Panc1 (cell line): ENCODE results near the gene ZBTB7B. TPM values are rescaled to one million over a fixed set of nuclear protein-coding genes. Genes with fewer than 3 reads are reported as not detected.

Experiments
- ATAC-seq: fragments of 200-7000 bp; cut with Tn5 transposase; 2 replicates; pipeline ENCODE4 v1.9.1; 2020; ENCODE audit warnings: mild to moderate bottlenecking, moderate library complexity
- BruUV-seq: library from RNA; stranded (reverse); fragments of 400-500 nt; replicated peaks from 2 replicates; lab custom pipeline; 2021; lab: Mats Ljungman, UMichigan
- CTCF ChIA-PET: fragments of 300-600 bp; sonication (Branson Sonifier 250); formaldehyde crosslinking; loops from one replicate; lab custom pipeline; 2022; ENCODE audit warnings: antibody characterized with exemption; lab: Charles Lee
- POLR2A ChIA-PET: fragments of 300-600 bp; sonication (Branson Sonifier 250); formaldehyde crosslinking; loops from one replicate; lab custom pipeline; 2022; ENCODE audit warnings: antibody characterized with exemption; lab: Charles Lee
- DNase-seq: peaks from one replicate; pipeline ENCODE4 v3.0.0-alpha.2; 2010; ENCODE audit warnings: low read depth, low spot score
- H3K27ac ChIP-seq: 2 replicates; pipeline ENCODE4 v1.5.1; 2011; ENCODE audit warnings: mild to moderate bottlenecking, low read length, inconsistent platforms
- H3K27me3 ChIP-seq: fragments of 200-500 bp; sonication (Bioruptor generic); 2 replicates; pipeline ENCODE4 v1.6.0; 2014; ENCODE audit warnings: low read length, inconsistent platforms; ENCODE audit not compliant: control insufficient read depth, insufficient read depth
- H3K36me3 ChIP-seq: fragments of 200-500 bp; sonication (Bioruptor generic); 2 replicates; pipeline ENCODE4 v1.5.1; 2014; ENCODE audit warnings: inconsistent platforms, mild to moderate bottlenecking, low read length, moderate library complexity; ENCODE audit not compliant: control insufficient read depth, insufficient read depth
- H3K4me1 ChIP-seq: 2 replicates; pipeline ENCODE4 v1.5.1; 2011; ENCODE audit warnings: inconsistent platforms, mild to moderate bottlenecking, low read length, moderate library complexity; ENCODE audit not compliant: control insufficient read depth, insufficient read depth
- H3K4me3 ChIP-seq, 2 experiments: 2 replicates each; pipeline ENCODE4 v1.5.1; 2011 to 2012; ENCODE audit warnings: low read depth in 2 of 2, low read length in 2 of 2, mild to moderate bottlenecking in 2 of 2, inconsistent platforms in 1 of 2, moderate library complexity in 1 of 2
- H3K9me3 ChIP-seq: fragments of 200-500 bp; sonication (Bioruptor generic); 2 replicates; pipeline ENCODE4 v1.5.1; 2014; ENCODE audit warnings: low read depth, mild to moderate bottlenecking, inconsistent platforms, low read length, moderate library complexity; ENCODE audit not compliant: control insufficient read depth, insufficient read depth
- CTCF ChIP-seq: fragments of 450-650 bp; IDR thresholded peaks from 2 replicates; pipeline ENCODE4 v1.5.1; 2017; ENCODE audit warnings: mild to moderate bottlenecking
- POLR2AphosphoS5 ChIP-seq: IDR thresholded peaks from 2 replicates; pipeline ENCODE4 v1.6.1; 2012; ENCODE audit warnings: mild to moderate bottlenecking, low read depth, low read length, moderate library complexity
- REST ChIP-seq, 2 experiments: IDR thresholded peaks; 2 replicates each; pipeline ENCODE4 v1.6.1; 2011 to 2012; ENCODE audit warnings: low read depth in 2 of 2, control low read depth in 1 of 2, low read length in 1 of 2, mild to moderate bottlenecking in 1 of 2, moderate library complexity in 1 of 2; ENCODE audit not compliant: insufficient read depth in 1 of 2
- SIN3A ChIP-seq: IDR thresholded peaks from 2 replicates; pipeline ENCODE4 v1.6.1; 2012; ENCODE audit warnings: low read depth, mild to moderate bottlenecking, low read length, moderate library complexity, borderline replicate concordance; ENCODE audit not compliant: insufficient read depth
- TCF7L2 ChIP-seq: IDR thresholded peaks from 2 replicates; pipeline ENCODE4 v1.6.1; 2011; ENCODE audit warnings: mild to moderate bottlenecking, low read depth, low read length, inconsistent platforms
- in situ Hi-C: cut with HindIII; loops from 2 replicates; pipeline ENCODE4 v1.10.0; 2016; ENCODE audit warnings: low sequenced_read_pairs, low pct_unique_long_range_greater_than_20kb
- intact Hi-C: fragments of 100-400 bp; cut with micrococcal nuclease; formaldehyde crosslinking; loops from one replicate; pipeline ENCODE4 v1.10.0; 2022; ENCODE audit not compliant: unreplicated experiment
- total RNA-seq: library from RNA; stranded (reverse); gene quantifications from one replicate; pipeline ENCODE4 v1.2.1, GENCODE V29; 2021; ENCODE audit not compliant: unreplicated experiment

Gene ZBTB7B
- total RNA-seq, 1 experiment from 2014 or later: 55.8 TPM

DNA sequence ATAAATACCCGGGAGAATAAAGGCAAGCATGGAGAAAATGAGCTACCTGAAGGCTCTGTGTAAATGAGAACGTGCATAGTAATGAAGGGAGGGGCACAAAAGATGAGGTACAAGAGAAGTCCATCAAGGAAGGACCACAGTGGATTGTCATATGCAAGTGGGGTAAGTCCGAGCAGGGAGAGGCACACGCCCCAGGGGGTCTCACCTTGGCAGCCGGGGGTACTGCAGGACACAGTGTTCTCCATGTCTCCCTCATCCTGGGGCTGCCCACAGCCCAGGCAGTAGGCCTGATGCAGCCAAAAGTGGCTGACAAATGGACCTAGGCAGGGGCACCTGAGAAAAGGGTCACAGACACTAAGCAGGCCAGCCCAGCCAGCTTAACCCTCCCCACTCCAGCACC lies 21.0 kb downstream of the ZBTB7B start:
- Histone ChIP-seq H3K9me3 (no peaks in the 10 kb centered on the region), H3K4me3 (no peak overlapping the region), H3K27ac (no peak overlapping the region), H3K27me3 (no peaks in the 10 kb centered on the region), H3K4me1 (peaks cover 2% of the 10 kb centered on the region; the same call in 1 of the 2 replicates), H3K36me3 (no peaks in the 10 kb centered on the region)
- in situ Hi-C loops (no loop called here), intact Hi-C loops (no loop called here)
- ATAC-seq: no peak
- ChIA-PET CTCF (no interaction called here), POLR2A (no interaction called here)
- TF ChIP-seq REST (IDR thresholded peaks at IDR 0.05; ENCODE audit: insufficient read depth in 1 of 2, low read depth in 2 of 2, low read length in 1 of 2) (no peak), TCF7L2 (no peak), SIN3A (no peak), POLR2AphosphoS5 (no peak), CTCF (no peak)
- DNase-seq: no peak
- no TSS peak for BruUV-seq

DNA sequence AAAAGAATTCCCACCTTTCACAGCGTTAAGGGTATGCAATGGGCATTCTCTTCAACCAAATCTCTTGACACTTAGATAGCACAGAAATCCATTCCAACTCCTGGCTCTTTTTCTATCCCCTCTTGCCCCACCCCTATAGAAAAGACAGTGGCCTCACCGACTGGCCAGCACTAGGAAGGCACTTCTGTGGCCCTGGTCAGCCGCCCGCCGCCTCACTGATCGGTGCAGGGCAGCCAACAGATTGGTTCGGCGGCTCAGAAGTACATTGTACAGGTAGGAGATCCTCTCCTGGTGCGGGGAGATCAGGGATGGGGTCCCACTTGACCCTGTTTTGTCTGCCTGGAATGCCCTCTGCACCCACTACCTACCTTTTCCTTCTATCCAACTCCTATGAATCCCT lies 21.7 kb downstream of the ZBTB7B start:
- H3K27ac ChIP-seq: no peak overlapping the region
- CTCF ChIA-PET: interaction anchor here (1.2 kb wide), 1 partner anchor 61 kb away, joined by 3 read pairs; no protein-coding TSS in a partner anchor

More for the DNA sequence above, 21.7 kb downstream of the ZBTB7B start:
- BruUV-seq: no TSS peak
- Histone ChIP-seq H3K36me3 (no peaks in the 10 kb centered on the region), H3K4me3 (no peak overlapping the region), H3K9me3 (no peaks in the 10 kb centered on the region), H3K27me3 (no peaks in the 10 kb centered on the region), H3K4me1 (no peaks in the 10 kb centered on the region)
- intact Hi-C loops: no loop called here
- in situ Hi-C loops: no loop called here
- DNase-seq (no peak), ATAC-seq (no peak)
- TF ChIP-seq REST (IDR thresholded peaks at IDR 0.05; ENCODE audit: insufficient read depth in 1 of 2, low read depth in 2 of 2, low read length in 1 of 2): no peak
- TF ChIP-seq POLR2AphosphoS5: no peak
- TF ChIP-seq TCF7L2: no peak
- POLR2A ChIA-PET: no interaction called here
